Liver (tissue), 3 donors: Measurements from ENCODE around the gene PPME1.

Source experiments
- GABPA ChIP-seq, 2 donors: IDR thresholded peaks in 1 of 2; conservative IDR thresholded peaks in 1 of 2; 2 replicates each; pipeline ENCODE4 v1.6.1; 2016; ENCODE audit warnings: antibody characterized with exemption in 2 of 2, mild to moderate bottlenecking in 1 of 2, moderate library complexity in 1 of 2
- HNF4A ChIP-seq, 2 donors: conservative IDR thresholded peaks; 2 replicates each; pipeline ENCODE4 v1.6.1; 2016; ENCODE audit warnings: antibody characterized with exemption in 2 of 2, mild to moderate bottlenecking in 2 of 2
- JUND ChIP-seq, 2 donors: IDR thresholded peaks; 2 replicates each; pipeline ENCODE4 v1.6.1; 2016; ENCODE audit warnings: antibody characterized with exemption in 2 of 2
- RAD21 ChIP-seq, 2 donors: IDR thresholded peaks; 2 replicates each; pipeline ENCODE4 v1.6.1; 2016; ENCODE audit warnings: antibody characterized with exemption in 2 of 2, mild to moderate bottlenecking in 2 of 2
- RXRA ChIP-seq, 2 donors: IDR thresholded peaks; 2 replicates each; pipeline ENCODE4 v1.6.1; 2017 to 2018; ENCODE audit warnings: antibody characterized with exemption in 2 of 2, mild to moderate bottlenecking in 1 of 2
- SP1 ChIP-seq: IDR thresholded peaks from 2 replicates; pipeline ENCODE4 v1.6.1; 2018; ENCODE audit warnings: antibody characterized with exemption, mild to moderate bottlenecking
- YY1 ChIP-seq: IDR thresholded peaks from 2 replicates; pipeline ENCODE4 v1.6.1; 2016; ENCODE audit warnings: antibody characterized with exemption, mild to moderate bottlenecking
- TF ChIP-seq, protein P1 (sequence below): fragments of 150-350 bp; IDR thresholded peaks from 2 replicates; pipeline ENCODE4 v1.5.1; 2017; ENCODE audit warnings: improper control_type of control experiment, low read depth, low read length; ENCODE audit not compliant: missing input control
- TF ChIP-seq, protein P2 (sequence below): IDR thresholded peaks from 2 replicates; pipeline ENCODE4 v1.6.1; 2016; ENCODE audit warnings: antibody characterized with exemption
- TF ChIP-seq, protein P3 (sequence below): IDR thresholded peaks from 2 replicates; pipeline ENCODE4 v1.6.1; 2016; ENCODE audit warnings: antibody characterized with exemption
- TF ChIP-seq, protein P4 (sequence below): IDR thresholded peaks from 2 replicates; pipeline ENCODE4 v1.6.1; 2016; ENCODE audit warnings: antibody characterized with exemption
- donor health status: healthy.
- donor health status: healthy.

DNA sequence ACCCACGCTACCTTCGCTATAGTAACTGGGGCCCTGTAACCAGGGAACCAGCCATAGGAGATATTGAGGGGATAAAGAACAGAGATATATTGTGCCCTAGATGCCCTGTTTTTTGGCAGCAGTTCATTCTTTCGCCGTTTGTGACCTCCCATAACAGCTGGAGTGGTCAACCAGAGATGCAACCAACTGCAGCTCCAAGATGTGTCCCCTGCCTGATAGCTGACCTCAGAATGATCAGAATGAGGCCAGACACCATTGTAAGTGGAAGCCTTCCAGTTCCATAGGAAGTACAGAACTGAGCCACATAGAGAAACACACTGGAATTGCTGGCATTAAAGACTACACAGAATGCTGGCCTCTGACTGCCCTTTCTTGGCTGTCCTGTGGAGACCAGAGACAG is 101.2 kb downstream of the PPME1 start:
- TF ChIP-seq, protein P1, sequence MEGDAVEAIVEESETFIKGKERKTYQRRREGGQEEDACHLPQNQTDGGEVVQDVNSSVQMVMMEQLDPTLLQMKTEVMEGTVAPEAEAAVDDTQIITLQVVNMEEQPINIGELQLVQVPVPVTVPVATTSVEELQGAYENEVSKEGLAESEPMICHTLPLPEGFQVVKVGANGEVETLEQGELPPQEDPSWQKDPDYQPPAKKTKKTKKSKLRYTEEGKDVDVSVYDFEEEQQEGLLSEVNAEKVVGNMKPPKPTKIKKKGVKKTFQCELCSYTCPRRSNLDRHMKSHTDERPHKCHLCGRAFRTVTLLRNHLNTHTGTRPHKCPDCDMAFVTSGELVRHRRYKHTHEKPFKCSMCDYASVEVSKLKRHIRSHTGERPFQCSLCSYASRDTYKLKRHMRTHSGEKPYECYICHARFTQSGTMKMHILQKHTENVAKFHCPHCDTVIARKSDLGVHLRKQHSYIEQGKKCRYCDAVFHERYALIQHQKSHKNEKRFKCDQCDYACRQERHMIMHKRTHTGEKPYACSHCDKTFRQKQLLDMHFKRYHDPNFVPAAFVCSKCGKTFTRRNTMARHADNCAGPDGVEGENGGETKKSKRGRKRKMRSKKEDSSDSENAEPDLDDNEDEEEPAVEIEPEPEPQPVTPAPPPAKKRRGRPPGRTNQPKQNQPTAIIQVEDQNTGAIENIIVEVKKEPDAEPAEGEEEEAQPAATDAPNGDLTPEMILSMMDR = no peak
- TF ChIP-seq, protein P2, sequence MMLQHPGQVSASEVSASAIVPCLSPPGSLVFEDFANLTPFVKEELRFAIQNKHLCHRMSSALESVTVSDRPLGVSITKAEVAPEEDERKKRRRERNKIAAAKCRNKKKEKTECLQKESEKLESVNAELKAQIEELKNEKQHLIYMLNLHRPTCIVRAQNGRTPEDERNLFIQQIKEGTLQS = no peak
- TF ChIP-seq RAD21 (IDR thresholded peaks at IDR 0.05) (no peak), JUND (IDR thresholded peaks at IDR 0.05) (no peak), RXRA (IDR thresholded peaks at IDR 0.05) (no peak), YY1 (no peak), HNF4A (conservative IDR thresholded peaks at IDR 0.05) (no peak), GABPA (IDR thresholded peaks at IDR 0.05 in 1 of 2, conservative IDR thresholded peaks at IDR 0.05 in 1 of 2) (no peak), SP1 (no peak)
- TF ChIP-seq, protein P3, sequence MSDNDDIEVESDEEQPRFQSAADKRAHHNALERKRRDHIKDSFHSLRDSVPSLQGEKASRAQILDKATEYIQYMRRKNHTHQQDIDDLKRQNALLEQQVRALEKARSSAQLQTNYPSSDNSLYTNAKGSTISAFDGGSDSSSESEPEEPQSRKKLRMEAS = no peak
- TF ChIP-seq, protein P4, sequence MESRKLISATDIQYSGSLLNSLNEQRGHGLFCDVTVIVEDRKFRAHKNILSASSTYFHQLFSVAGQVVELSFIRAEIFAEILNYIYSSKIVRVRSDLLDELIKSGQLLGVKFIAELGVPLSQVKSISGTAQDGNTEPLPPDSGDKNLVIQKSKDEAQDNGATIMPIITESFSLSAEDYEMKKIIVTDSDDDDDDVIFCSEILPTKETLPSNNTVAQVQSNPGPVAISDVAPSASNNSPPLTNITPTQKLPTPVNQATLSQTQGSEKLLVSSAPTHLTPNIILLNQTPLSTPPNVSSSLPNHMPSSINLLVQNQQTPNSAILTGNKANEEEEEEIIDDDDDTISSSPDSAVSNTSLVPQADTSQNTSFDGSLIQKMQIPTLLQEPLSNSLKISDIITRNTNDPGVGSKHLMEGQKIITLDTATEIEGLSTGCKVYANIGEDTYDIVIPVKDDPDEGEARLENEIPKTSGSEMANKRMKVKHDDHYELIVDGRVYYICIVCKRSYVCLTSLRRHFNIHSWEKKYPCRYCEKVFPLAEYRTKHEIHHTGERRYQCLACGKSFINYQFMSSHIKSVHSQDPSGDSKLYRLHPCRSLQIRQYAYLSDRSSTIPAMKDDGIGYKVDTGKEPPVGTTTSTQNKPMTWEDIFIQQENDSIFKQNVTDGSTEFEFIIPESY = no peak
